ENCODE measurements around the gene CCDC80.
"Not testable (repeated sequence)": the region's sequence is repeated elsewhere in the genome, so short reads cannot be mapped to it uniquely, and the experiment has no call there.

Gene CCDC80

DNA sequence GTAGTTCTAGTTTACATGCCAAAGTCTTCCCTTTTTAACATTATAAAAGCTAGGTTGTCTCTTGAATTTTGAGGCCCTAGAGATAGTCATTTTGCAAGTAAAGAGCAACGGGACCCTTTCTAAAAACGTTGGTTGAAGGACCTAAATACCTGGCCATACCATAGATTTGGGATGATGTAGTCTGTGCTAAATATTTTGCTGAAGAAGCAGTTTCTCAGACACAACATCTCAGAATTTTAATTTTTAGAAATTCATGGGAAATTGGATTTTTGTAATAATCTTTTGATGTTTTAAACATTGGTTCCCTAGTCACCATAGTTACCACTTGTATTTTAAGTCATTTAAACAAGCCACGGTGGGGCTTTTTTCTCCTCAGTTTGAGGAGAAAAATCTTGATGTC lies 57.8 kb downstream of the CCDC80 start:
- no peak for DNase-seq

DNA sequence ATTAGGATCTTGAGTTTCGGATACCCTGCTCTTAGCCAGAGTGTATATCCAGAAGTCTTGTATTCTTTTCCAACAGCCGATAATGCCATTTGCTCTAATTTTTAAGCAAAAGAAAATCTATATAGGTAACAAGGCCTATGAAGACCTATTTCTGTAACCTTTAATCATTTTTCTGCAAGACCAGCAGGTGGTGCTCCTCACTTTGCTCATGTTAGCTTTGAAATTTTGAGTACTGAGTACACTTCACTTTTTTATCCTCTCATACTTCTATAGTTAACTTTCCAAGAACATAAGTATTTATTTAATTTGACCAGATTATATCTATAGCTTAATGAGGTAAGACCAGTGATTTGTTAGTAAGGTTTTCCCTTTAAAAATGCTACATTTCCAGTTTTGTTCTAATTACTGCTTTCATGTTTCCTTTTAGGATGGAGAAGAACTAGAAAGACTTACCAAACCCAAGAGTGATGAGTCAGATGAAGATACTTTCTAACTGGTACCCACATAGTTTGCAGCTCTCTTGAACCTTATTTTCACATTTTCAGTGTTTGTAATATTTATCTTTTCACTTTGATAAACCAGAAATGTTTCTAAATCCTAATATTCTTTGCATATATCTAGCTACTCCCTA lies 58.6 kb downstream of the CCDC80 start:
- DNase-seq = peak; percentile 64

DNA sequence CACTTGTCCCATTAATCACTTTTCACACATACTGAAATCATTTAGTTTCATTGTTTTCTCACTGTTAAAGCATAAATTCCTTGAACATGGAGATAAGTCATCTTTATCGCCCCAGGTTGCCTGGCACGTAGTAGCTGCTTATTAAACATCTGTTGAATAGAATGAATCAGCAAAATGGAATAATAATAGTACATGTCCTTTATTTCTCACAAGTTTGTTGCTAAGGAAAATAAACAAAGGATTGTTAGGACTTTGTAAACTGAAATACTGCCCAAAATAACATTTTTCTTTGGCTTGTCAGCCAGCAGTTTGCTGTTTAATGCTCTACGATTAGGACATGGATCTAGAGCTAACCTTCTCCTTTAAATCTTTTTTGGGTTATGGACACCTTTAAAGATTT lies 61.2 kb downstream of the CCDC80 start:
- DNase-seq = no peak

GRCh38 chr3:112579232-112579631 lies 61.7 kb downstream of the CCDC80 start:
- no peak for DNase-seq

- DNase-seq = no peak
Observed at GRCh38 chr3:112572701-112573100, 68.2 kb downstream of the CCDC80 start.

DNA sequence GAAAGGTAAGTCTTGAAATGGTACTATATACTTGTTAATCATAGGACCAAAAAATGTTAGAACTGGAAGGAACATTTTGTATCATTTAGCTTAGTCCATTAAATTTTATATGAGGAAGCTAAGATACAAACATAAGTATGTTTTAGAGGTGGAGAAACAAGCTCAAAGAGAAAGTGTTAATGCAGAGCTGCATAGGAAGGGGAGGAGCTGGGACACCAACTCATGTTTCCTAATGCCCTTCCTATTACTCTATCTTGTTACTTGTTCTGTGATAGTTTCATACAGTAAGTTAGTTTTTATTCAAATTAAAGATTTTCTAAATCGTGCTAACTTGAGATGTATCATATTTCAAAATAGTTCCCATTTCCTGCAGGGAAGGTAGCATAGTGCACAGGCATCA lies 71.7 kb downstream of the CCDC80 start:
- DNase-seq = no peak

DNA sequence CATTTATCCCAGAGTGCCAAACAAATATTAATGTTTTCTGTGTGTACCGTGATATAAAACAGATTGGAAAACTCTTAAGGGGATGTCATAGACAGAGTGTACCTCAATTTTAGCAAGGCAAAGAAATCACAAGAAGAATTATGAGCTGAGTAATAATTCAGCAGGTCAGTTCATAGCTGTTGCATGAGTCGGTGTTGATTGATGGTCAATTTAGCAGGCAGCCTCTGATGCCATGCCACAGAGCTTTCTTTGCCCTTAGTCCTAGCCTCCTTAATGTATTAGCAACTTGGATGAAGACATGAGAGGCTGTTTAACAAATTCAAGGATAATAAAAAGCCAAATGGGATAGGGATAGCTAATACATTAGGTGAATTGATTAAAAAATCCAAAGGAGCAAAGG lies 72.3 kb downstream of the CCDC80 start:
- no peak for DNase-seq

DNA sequence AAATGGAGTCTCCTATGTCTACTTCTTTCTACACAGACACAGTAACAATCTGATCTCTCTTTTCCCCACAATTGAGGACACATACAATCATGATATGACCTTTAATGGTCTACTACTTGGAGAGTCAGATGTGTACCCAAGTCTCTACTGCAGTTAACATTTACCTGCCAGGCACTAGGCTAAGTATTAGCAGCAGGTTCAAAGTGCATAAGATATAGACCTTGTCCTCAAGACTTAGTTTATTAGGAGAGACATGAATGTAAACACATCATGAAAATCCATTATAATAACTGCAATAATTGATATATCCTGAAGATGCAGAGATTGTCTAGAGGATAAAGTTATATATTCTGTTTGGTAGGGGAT lies 76.0 kb downstream of the CCDC80 start:
- no peak for DNase-seq

DNA sequence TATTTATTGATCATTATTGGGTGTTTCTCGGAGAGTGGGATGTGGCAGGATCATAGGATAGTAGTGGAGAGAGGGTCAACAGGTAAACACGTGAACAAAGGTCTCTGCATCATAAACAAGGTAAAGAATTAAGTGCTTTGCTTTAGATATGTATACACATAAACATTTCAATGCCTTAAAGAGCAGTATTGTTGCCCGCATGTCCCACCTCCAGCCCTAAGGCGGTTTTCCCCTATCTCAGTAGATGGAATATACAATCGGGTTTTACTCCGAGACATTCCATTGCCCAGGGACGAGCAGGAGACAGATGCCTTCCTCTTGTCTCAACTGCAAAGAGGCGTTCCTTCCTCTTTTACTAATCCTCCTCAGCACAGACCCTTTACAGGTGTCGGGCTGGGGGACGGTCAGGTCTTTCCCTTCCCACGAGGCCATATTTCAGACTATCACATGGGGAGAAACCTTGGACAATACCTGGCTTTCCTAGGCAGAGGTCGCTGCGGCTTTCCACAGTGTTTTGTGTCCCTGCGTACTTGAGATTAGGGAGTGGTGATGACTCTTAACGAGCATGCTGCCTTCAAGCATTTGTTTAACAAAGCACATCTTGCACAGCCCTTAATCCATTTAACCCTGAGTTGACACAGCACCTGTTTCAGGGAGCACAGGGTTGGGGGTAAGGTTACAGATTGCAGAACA lies 76.5 kb downstream of the CCDC80 start:
- not testable (repeated sequence) for DNase-seq

- DNase-seq = peak; percentile 99
Observed at GRCh38 chr3:112561734-112562529, 79.0 kb downstream of the CCDC80 start, which contains the start of the genes ATG3 and SLC35A5. ATG3 (minus strand) TSS chr3:112561962; CDS start chr3:112561528, 434 bp downstream. SLC35A5 (plus strand) TSS chr3:112562045; CDS start chr3:112563404, 1,359 bp downstream.

DNA sequence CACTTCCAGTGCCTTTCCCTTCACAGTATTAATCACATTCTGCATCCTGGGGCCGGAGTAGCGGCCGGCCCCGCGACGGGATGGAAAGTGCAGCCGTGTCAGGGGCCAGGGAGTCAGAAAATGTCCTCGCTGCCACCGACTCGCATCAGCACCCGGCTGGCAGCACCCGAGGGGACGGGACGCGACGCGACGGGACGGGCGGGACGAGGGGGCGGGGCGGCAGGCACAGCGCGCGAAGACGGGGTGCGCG lies 79.5 kb downstream of the CCDC80 start:
- DNase-seq = no peak

GRCh38 chr3:112560721-112561483 lies 80.0 kb downstream of the CCDC80 start:
- DNase-seq = peak; percentile 85

DNA sequence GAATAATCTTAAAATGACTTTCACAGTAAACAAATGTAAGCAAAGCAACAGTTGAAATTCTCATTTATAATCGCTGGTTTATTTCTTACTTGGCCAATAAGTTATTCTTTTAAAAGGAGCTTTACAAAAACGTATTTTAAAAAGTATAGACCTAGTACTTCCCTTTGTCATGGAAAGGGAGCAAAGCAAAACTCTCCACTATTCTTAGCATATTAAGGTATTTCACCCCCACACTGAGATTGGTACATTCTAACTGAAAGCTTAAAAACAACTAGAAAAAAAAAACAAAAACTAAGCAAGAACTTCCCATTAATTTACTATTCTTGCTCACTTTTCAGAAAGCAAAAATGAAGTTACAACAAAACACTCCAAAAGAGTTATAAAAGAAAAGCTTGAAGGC lies 80.6 kb downstream of the CCDC80 start:
- DNase-seq = no peak

DNA sequence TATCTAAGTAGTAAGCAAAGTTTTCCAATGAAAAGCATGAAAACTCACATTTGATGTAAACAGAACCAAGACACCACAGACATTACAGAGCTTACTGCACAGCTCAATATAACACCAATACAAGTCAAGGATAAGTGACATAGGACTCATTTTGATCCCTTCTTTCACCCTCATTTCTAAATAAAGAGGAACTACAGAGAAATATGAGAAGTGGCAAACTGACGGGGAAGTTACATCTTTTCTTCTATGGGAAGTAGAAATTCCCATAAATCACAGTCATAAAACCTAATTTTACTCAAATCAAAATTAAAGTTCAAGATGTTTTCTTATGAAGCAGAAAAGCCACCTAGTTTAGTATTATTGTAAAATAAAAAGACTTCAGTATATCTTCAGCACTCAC lies 83.0 kb downstream of the CCDC80 start:
- DNase-seq = no peak

GRCh38 chr3:112555535-112556170 lies 85.3 kb downstream of the CCDC80 start:
- DNase-seq = no peak

- no peak for DNase-seq
Observed at GRCh38 chr3:112550859-112551258, 90.1 kb downstream of the CCDC80 start.

Data from femur (tissue), 1 donor.